ENCODE measurements around the gene LSM14A.

LSM14A gene

GRCh38 chr19:34145741-34146202 lies 26.5 kb upstream of the LSM14A start:
- H3K36me3 ChIP-seq: no peaks in the 10 kb centered on the region
- H3K9me3 ChIP-seq: no peaks in the 10 kb centered on the region
- peak; percentile 60 for DNase-seq
- H3K4me1 ChIP-seq: no peaks in the 10 kb centered on the region
- TF ChIP-seq, protein P1, sequence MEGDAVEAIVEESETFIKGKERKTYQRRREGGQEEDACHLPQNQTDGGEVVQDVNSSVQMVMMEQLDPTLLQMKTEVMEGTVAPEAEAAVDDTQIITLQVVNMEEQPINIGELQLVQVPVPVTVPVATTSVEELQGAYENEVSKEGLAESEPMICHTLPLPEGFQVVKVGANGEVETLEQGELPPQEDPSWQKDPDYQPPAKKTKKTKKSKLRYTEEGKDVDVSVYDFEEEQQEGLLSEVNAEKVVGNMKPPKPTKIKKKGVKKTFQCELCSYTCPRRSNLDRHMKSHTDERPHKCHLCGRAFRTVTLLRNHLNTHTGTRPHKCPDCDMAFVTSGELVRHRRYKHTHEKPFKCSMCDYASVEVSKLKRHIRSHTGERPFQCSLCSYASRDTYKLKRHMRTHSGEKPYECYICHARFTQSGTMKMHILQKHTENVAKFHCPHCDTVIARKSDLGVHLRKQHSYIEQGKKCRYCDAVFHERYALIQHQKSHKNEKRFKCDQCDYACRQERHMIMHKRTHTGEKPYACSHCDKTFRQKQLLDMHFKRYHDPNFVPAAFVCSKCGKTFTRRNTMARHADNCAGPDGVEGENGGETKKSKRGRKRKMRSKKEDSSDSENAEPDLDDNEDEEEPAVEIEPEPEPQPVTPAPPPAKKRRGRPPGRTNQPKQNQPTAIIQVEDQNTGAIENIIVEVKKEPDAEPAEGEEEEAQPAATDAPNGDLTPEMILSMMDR (IDR thresholded peaks at IDR 0.05; ENCODE audit: low read depth, low read length): peak; percentile 89
- H3K4me3 ChIP-seq (ENCODE audit: low read depth, low read length): no peak overlapping the region
- no peaks in the 10 kb centered on the region for H3K27me3 ChIP-seq

GRCh38 chr19:34148658-34149185 lies 23.6 kb upstream of the LSM14A start:
- Histone ChIP-seq H3K9me3 (no peaks in the 10 kb centered on the region), H3K36me3 (no peaks in the 10 kb centered on the region), H3K4me1 (no peaks in the 10 kb centered on the region), H3K4me3 (ENCODE audit: low read depth, low read length) (no peak overlapping the region), H3K27me3 (no peaks in the 10 kb centered on the region)
- TF ChIP-seq, protein P1 (IDR thresholded peaks at IDR 0.05; ENCODE audit: low read depth, low read length): no peak
- DNase-seq: no peak

DNA sequence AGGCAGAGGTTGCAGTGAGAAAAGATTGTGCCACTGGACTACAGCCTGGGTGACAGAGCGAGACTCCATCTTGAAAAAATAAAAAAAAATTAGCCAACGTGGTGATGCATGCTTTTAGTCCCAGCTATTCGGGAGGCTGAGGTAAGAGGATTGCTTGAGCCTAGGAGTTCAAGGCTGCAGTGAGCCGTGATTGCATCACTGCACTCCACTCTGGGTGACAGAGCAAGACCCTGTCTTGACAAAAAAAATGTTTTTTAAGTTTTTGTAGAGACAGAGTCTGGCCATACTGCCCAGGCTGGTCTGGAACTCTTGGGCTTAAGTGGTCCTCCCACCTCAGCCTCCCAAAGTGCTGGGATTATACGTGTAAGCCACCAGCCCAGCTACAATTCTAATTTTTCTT lies 22.4 kb upstream of the LSM14A start:
- no peaks in the 10 kb centered on the region for H3K4me1 ChIP-seq
- no peaks in the 10 kb centered on the region for H3K36me3 ChIP-seq
- TF ChIP-seq, protein P1 (IDR thresholded peaks at IDR 0.05; ENCODE audit: low read depth, low read length): no peak

GRCh38 chr19:34150558-34150957 lies 21.7 kb upstream of the LSM14A start:
- TF ChIP-seq, protein P1 (IDR thresholded peaks at IDR 0.05; ENCODE audit: low read depth, low read length): no peak
- Histone ChIP-seq H3K9me3 (no peaks in the 10 kb centered on the region), H3K4me3 (ENCODE audit: low read depth, low read length) (no peak overlapping the region), H3K27me3 (no peaks in the 10 kb centered on the region), H3K36me3 (no peaks in the 10 kb centered on the region), H3K4me1 (no peaks in the 10 kb centered on the region)
- peak; percentile 59 for DNase-seq

More for the DNA sequence above, 22.4 kb upstream of the LSM14A start:
- DNase-seq: no peak
- Histone ChIP-seq H3K9me3 (no peaks in the 10 kb centered on the region), H3K4me3 (ENCODE audit: low read depth, low read length) (no peak overlapping the region), H3K27me3 (no peaks in the 10 kb centered on the region)

- TF ChIP-seq, protein P1 (IDR thresholded peaks at IDR 0.05; ENCODE audit: low read depth, low read length): no peak
- DNase-seq: no peak
- Histone ChIP-seq H3K36me3 (no peaks in the 10 kb centered on the region), H3K4me3 (ENCODE audit: low read depth, low read length) (no peak overlapping the region), H3K27me3 (no peaks in the 10 kb centered on the region), H3K9me3 (no peaks in the 10 kb centered on the region), H3K4me1 (no peaks in the 10 kb centered on the region)
Observed at GRCh38 chr19:34151439-34151838, 20.9 kb upstream of the LSM14A start.

- Histone ChIP-seq H3K4me3 (ENCODE audit: low read depth, low read length) (no peak overlapping the region), H3K4me1 (no peaks in the 10 kb centered on the region), H3K9me3 (no peaks in the 10 kb centered on the region), H3K36me3 (no peaks in the 10 kb centered on the region), H3K27me3 (no peaks in the 10 kb centered on the region)
- TF ChIP-seq, protein P1 (IDR thresholded peaks at IDR 0.05; ENCODE audit: low read depth, low read length): no peak
- DNase-seq: no peak
Observed at GRCh38 chr19:34154401-34154800, 17.9 kb upstream of the LSM14A start.
